ENCODE measurements around the gene TMEM266.

The TMEM266 gene

GRCh38 chr15:76163457-76164295 is 103.9 kb downstream of the TMEM266 start:
- DNase-seq, result no peak

- DNase-seq, result no peak
Observed at GRCh38 chr15:76164602-76165001, 104.8 kb downstream of the TMEM266 start.

- no peak for DNase-seq
Observed at GRCh38 chr15:76165951-76166350, 106.2 kb downstream of the TMEM266 start.

- no peak for DNase-seq
Observed at GRCh38 chr15:76168237-76168984, 108.6 kb downstream of the TMEM266 start.

- DNase-seq, result no peak
Observed at GRCh38 chr15:76169018-76169417, 109.2 kb downstream of the TMEM266 start.

- DNase-seq, result no peak
Observed at GRCh38 chr15:76169911-76170800, 110.4 kb downstream of the TMEM266 start.

GRCh38 chr15:76172782-76173181 is 113.0 kb downstream of the TMEM266 start:
- DNase-seq, result no peak

- DNase-seq, result no peak
Observed at GRCh38 chr15:76173317-76173834, 113.6 kb downstream of the TMEM266 start.

- DNase-seq, result no peak
Observed at GRCh38 chr15:76174654-76175053, 114.9 kb downstream of the TMEM266 start.

- no peak for DNase-seq
Observed at GRCh38 chr15:76175442-76175841, 115.7 kb downstream of the TMEM266 start.

GRCh38 chr15:76176059-76176458 is 116.3 kb downstream of the TMEM266 start:
- no peak for DNase-seq

GRCh38 chr15:76176487-76177085 is 116.8 kb downstream of the TMEM266 start:
- DNase-seq, result no peak

- DNase-seq, result no peak
Observed at GRCh38 chr15:76177491-76178040, 117.8 kb downstream of the TMEM266 start.

- no peak for DNase-seq
Observed at GRCh38 chr15:76178296-76179000, 118.7 kb downstream of the TMEM266 start.

GRCh38 chr15:76179023-76179422 is 119.2 kb downstream of the TMEM266 start:
- no peak for DNase-seq

GRCh38 chr15:76180321-76180720 is 120.5 kb downstream of the TMEM266 start:
- DNase-seq, result no peak

- DNase-seq, result no peak
Observed at GRCh38 chr15:76181705-76182107, 121.9 kb downstream of the TMEM266 start.

GRCh38 chr15:76183930-76184649 is 124.3 kb downstream of the TMEM266 start:
- DNase-seq, result no peak

- DNase-seq, result no peak
Observed at GRCh38 chr15:76184650-76185035, 124.9 kb downstream of the TMEM266 start.

GRCh38 chr15:76185716-76186115 is 125.9 kb downstream of the TMEM266 start:
- no peak for DNase-seq

- no peak for DNase-seq
Observed at GRCh38 chr15:76187163-76187562, 127.4 kb downstream of the TMEM266 start.
